ENCODE results near the gene PRKACG.

PRKACG gene

DNA sequence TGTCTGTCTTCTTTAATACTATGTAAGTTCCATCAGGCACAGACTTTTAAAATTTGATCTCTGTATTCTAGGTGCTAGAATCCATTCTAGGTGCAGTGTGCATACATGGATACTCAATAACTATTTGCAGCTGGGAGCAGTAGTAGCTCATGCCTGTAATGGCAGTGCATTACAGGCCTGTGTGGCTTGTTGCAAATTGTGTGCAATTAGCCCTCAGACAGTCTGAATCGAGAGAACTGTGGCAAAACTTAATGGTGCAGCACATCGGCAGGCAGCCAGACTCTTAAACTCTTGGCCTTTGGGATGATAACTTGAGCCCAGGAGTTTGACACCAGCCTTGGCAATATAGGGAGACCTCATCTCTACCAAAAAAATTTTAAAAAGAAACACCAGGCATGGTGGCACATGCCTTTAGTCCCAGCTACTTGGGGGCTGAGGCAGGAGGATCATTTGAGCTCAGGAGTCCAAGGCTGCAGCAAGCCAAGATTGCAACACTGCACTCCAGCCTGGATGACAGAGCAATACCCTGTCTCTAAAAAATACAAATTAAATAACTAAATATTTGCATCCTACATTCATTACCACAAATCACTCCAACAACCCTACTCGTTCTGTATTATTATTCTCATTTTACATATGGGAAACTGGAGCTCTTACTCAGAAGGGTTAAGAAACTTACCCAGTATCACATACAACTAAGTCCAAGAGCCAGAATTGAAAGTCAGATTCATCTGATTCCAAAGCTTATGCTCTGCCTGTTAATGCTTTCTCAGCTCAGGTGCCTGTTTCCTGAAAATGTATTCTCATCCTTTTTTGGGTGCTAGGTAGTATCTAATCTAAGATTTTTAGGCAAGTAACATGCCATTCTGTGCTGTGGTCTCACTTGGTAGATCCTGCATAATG lies 30.1 kb downstream of the PRKACG start:
- DNase-seq (ENCODE audit: low read depth in 2 of 2) = no peak

GRCh38 chr9:68983008-68983411 lies 30.9 kb downstream of the PRKACG start:
- DNase-seq (ENCODE audit: low read depth in 2 of 2) = no peak

DNA sequence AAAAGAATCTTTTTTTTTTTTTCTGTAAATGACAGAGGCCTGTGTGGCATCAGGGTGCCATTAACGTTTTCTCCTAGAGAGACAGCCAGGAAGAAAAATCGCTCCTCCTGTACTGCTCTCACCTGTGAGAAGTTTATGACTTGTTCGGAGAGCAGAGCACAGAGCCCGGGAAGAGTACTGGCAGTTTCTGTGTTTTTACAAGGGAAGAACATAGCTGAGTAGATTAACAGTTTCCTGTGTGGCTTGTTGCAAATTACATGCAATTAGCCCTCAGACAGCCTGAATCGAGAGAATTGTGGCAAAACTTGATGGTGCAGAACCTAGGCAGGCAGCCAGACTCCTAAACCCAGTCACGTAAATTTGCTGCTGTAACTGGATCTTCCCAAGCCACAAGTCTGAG lies 32.1 kb downstream of the PRKACG start:
- DNase-seq (ENCODE audit: low read depth in 2 of 2) = no peak

DNA sequence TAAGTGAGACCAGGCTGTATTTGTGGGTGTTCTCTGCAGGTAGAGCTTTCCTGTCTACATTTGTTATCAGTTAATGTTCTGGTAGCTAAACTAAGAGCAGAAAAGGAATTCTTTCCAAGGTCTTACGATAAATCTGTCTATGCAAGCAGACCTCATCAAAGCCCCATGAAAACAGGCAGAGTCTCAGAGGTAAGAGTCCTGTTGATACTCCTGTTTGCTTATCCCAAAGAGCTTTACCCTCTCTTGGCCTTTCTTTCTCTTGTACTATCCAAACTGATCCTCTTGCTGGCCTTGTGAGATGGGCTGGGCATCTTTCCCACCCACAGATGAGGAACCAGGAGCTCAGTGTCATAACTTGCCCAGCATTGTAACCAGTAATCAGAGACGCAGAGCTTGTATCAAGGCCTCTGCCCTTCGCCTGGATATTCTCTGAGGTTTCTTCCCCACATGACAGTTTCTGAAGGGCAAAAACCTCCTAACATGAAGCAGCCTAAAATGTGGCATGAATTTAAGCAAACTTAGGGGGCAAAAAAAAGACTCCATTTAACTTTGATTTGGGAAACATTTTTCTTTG lies 33.5 kb downstream of the PRKACG start:
- no peak for DNase-seq (ENCODE audit: low read depth in 2 of 2)

DNA sequence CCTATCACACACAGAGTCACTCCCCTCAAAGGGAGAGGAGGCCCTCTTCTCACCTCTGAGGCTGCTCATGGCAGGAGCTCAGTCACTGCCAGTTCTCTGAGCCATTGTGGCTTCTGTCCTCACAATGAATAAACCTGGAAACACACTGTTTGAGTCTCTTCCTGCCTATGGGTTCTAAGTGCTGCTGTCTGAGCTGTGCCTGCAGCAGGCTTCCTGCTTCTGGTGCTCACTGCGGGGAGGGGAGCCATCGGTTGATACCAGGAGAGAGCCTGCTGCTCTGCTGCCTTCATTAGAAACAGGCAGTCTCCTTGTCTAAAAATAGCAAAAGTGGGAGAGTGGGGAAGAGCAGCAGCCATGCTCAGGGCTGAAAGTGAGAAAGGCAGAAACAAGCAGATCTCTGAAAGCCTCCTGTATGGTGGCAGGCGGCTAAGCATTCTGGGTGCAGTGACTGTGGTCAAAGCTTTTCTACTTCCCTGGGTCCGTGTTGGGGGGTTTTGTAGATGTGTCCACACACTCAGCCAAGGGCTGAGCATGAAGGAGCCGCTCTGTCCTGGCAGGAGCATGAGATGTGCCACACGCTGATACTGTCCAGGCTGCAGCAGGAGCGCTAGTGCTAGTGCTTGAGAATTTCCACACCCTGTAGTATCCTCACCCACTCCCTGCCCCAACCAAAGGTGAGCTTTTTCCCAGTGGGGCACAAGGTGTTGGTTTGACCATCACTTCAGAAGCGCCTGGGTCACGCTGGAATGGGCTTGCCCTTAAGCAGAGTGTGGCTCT lies 34.2 kb downstream of the PRKACG start:
- DNase-seq (ENCODE audit: low read depth in 2 of 2) = no peak

GRCh38 chr9:68978501-68978900 lies 35.4 kb downstream of the PRKACG start:
- DNase-seq (ENCODE audit: low read depth in 2 of 2) = no peak

DNA sequence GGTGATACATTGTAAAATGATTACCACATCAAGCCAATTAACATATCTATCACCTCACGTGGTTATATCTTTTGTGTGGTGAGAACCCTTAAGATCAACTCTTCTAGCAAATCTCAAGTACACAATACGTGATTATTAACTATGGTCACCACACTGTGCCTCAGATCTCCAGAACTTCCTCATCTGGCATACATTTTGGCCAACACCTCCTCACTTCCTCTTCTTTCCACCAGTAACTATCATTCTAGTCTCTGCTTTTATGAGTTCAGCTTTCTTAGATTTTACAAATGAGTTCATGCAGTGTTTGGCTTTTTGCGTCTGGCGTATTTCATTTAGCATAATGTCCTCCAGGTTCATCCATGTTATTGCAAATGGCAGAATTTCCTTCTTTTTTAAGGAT lies 35.8 kb downstream of the PRKACG start:
- DNase-seq (ENCODE audit: low read depth in 2 of 2) = no peak

GRCh38 chr9:68975365-68976043 lies 38.4 kb downstream of the PRKACG start:
- no peak for DNase-seq (ENCODE audit: low read depth in 2 of 2)

DNA sequence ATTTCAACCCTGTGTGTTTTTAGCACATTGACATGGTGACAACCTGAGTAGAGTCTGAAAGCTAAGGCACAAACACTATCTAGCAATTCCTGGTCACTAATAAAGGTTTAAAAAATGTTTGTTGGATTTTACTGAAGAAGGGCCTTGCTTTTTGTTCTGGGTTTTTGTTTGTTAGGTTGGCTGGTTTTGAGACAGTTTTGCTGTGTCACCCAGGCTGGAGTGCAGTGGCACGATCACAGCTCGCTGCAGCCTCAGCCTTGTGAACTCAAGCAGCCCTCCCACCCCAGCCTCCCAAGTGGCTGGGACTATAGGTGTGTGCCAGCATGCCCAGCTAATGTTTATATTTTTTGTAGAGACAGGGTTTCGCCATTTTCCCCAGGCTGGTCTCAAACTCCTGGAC lies 39.0 kb downstream of the PRKACG start:
- DNase-seq (ENCODE audit: low read depth in 2 of 2) = no peak

- DNase-seq (ENCODE audit: low read depth in 2 of 2) = no peak
Observed at GRCh38 chr9:68974431-68974830, 39.5 kb downstream of the PRKACG start.

DNA sequence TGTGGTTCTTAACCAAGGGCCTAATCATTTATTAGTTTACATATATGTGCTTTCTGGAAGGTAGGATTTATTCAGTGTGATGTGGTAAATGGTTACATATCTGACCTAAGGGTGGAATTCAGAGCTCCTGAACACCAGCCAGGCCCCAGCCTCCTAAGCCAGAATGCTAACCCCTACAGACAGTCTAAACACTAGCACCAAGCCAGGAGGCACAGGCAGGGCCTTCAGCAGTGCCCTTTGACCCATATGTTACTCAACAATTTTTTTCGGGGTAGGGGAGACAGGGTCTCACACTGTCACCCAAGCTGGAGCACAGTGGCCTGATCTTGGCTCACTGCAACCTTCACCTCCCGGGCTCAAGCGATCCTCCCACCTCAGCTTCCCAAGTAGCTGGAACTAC lies 40.3 kb downstream of the PRKACG start:
- DNase-seq (ENCODE audit: low read depth in 2 of 2) = no peak

DNA sequence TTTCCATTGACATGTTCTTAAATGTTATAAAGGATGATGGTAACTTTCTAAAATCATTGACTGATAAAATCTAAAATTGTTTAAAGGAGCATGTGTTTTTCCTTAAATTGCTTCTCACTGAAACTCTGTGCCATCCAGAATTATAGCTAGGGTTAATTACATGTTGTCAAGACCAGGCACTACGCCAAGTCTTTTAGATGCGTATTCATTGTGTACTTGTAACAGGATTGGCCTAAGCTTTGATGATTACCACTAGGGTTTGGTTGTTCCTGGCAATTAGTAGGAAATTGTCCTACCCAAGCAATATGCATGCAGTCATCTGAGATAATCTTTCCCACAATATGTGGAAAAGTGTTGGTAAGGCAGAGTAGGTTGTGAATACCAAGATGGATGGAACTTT lies 43.8 kb downstream of the PRKACG start:
- no peak for DNase-seq (ENCODE audit: low read depth in 2 of 2)

DNA sequence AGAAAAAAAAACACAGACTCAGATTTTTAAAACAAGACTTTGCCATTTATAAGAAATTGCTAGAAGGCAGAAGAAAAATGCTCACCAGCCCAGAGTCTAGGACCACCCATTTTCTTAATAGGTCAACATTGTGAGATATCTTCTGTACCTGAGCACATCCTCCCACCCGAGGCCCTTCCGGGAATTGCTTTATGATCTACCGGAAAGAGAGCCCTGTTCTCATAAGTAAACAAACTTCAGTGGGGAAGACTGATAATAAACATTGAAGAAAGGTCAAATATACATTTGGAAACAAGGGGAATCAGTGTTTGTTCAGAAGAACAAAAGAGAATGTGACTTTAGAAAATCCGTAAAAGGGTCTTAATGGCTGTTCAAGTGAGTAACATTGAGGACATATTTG lies 44.4 kb downstream of the PRKACG start:
- no peak for DNase-seq (ENCODE audit: low read depth in 2 of 2)

- DNase-seq (ENCODE audit: low read depth in 2 of 2) = no peak
Observed at GRCh38 chr9:68967800-68968199, 46.1 kb downstream of the PRKACG start.

- DNase-seq (ENCODE audit: low read depth in 2 of 2) = no peak
Observed at GRCh38 chr9:68966496-68966944, 47.4 kb downstream of the PRKACG start.

GRCh38 chr9:68964765-68965164 lies 49.1 kb downstream of the PRKACG start:
- no peak for DNase-seq (ENCODE audit: low read depth in 2 of 2)

GRCh38 chr9:68964102-68964541 lies 49.8 kb downstream of the PRKACG start:
- no peak for DNase-seq (ENCODE audit: low read depth in 2 of 2)

GRCh38 chr9:68963416-68963815 lies 50.5 kb downstream of the PRKACG start:
- DNase-seq (ENCODE audit: low read depth in 2 of 2) = no peak

Measured in stimulated activated CD4-positive, alpha-beta T cell treated with anti-CD3 and anti-CD28 coated beads, Interleukin-12 subunit alpha, Interleukin-12 subunit beta, amount 100 ng/mL, for 24 hours (primary cell).